Right atrium auricular region (tissue), 2 donors: ENCODE results near the gene IFITM10. TPM values are rescaled to one million over a fixed set of nuclear protein-coding genes. Genes with fewer than 3 reads are reported as not detected.

Experiments
- DNase-seq: peaks from one replicate; pipeline ENCODE4 v3.0.0-alpha.2; 2019; ENCODE audit warnings: low spot score
- H3K27ac ChIP-seq, 2 donors: fragments of 200-600 bp; sonication (generic); 1 replicate in 1 of 2; 2 replicates in 1 of 2; pipeline ENCODE4 v1.5.1; 2016 to 2019
- H3K27me3 ChIP-seq, 2 donors: fragments of 200-600 bp; sonication (generic); one replicate each; pipeline versions ENCODE4 v1.5.1 to v1.6.0; 2017 to 2019
- H3K36me3 ChIP-seq: fragments of 200-600 bp; sonication (generic); one replicate; pipeline ENCODE4 v1.5.1; 2016
- H3K4me1 ChIP-seq, 2 donors: fragments of 200-600 bp; sonication (generic); one replicate each; pipeline versions ENCODE4 v1.5.1 to v1.6.0; 2017 to 2019
- H3K4me3 ChIP-seq, 2 donors: fragments of 200-600 bp; sonication (generic); 1 replicate in 1 of 2; 2 replicates in 1 of 2; pipeline ENCODE4 v1.5.1; 2017 to 2019; ENCODE audit warnings: mild to moderate bottlenecking in 1 of 2, moderate library complexity in 1 of 2
- H3K9me3 ChIP-seq, 2 donors: fragments of 200-600 bp; sonication (generic); one replicate each; pipeline ENCODE4 v1.5.1; 2019
- total RNA-seq, 2 donors: library from RNA; depleted of rRNA; stranded (reverse); fragments of >200 nt; gene quantifications; one replicate each; pipeline ENCODE4 v1.1.0, GENCODE V29; 2016
- TF ChIP-seq, protein P1 (sequence below), 2 donors: fragments of 200-600 bp; sonication (generic); IDR thresholded peaks; one replicate each; pipeline ENCODE4 v1.5.1; 2019; ENCODE audit warnings: antibody characterized with exemption in 2 of 2

The IFITM10 gene
- total RNA-seq, 2 donors from 2014 or later = 0.37 to 0.47 TPM

GRCh38 chr11:1791912-1792311, 41.5 kb upstream of the IFITM10 start:
- no peak overlapping the region for H3K27ac ChIP-seq
- no peaks in the 10 kb centered on the region for H3K9me3 ChIP-seq
- H3K27me3 ChIP-seq = no peaks in the 10 kb centered on the region
- no peaks in the 10 kb centered on the region for H3K4me1 ChIP-seq
- no peak for DNase-seq
- no peak overlapping the region for H3K4me3 ChIP-seq
- TF ChIP-seq, protein P1, sequence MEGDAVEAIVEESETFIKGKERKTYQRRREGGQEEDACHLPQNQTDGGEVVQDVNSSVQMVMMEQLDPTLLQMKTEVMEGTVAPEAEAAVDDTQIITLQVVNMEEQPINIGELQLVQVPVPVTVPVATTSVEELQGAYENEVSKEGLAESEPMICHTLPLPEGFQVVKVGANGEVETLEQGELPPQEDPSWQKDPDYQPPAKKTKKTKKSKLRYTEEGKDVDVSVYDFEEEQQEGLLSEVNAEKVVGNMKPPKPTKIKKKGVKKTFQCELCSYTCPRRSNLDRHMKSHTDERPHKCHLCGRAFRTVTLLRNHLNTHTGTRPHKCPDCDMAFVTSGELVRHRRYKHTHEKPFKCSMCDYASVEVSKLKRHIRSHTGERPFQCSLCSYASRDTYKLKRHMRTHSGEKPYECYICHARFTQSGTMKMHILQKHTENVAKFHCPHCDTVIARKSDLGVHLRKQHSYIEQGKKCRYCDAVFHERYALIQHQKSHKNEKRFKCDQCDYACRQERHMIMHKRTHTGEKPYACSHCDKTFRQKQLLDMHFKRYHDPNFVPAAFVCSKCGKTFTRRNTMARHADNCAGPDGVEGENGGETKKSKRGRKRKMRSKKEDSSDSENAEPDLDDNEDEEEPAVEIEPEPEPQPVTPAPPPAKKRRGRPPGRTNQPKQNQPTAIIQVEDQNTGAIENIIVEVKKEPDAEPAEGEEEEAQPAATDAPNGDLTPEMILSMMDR (IDR thresholded peaks at IDR 0.05) = no peak
- H3K36me3 ChIP-seq = no peaks in the 10 kb centered on the region

GRCh38 chr11:1786466-1786865, 36.1 kb upstream of the IFITM10 start:
- DNase-seq = no peak
- TF ChIP-seq, protein P1 (IDR thresholded peaks at IDR 0.05) = no peak
- H3K9me3 ChIP-seq = no peaks in the 10 kb centered on the region
- H3K27ac ChIP-seq = no peak overlapping the region
- no peaks in the 10 kb centered on the region for H3K36me3 ChIP-seq
- H3K4me3 ChIP-seq = no peak overlapping the region
- no peaks in the 10 kb centered on the region for H3K4me1 ChIP-seq
- H3K27me3 ChIP-seq = no peaks in the 10 kb centered on the region

DNA sequence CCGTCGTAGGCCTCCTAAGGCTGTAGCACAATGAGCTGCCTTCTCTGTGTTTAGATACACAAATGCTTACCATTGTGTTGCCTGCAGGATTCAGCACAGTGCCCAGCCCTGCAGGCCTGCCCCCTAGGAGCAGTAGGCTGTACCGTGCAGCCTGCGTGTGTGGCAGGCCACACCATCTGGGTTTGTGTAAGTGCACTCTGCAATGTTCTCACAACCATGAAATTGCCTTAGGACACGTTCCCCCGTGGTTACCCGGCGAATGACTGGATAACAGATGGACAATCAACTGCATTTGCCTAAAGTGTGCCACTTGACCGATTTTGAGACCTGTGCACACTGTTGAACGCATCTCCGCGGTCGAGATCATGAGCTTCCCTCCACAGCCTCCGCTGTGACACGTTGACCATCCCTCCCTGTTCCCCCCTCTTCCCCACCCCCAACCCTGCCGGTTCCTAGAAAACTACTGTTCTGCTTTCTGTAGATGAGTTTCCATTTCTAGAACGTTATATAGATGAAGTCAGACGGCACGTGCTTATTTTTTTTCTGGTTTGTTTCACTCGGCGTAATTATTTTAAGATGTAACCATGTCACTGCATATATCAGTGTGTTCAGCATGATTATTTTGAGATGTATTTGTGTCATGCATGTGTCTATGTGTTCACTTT, 35.5 kb upstream of the IFITM10 start:
- TF ChIP-seq, protein P1 (IDR thresholded peaks at IDR 0.05) = no peak
- Histone ChIP-seq H3K27ac (no peak overlapping the region), H3K4me3 (no peak overlapping the region)

DNA sequence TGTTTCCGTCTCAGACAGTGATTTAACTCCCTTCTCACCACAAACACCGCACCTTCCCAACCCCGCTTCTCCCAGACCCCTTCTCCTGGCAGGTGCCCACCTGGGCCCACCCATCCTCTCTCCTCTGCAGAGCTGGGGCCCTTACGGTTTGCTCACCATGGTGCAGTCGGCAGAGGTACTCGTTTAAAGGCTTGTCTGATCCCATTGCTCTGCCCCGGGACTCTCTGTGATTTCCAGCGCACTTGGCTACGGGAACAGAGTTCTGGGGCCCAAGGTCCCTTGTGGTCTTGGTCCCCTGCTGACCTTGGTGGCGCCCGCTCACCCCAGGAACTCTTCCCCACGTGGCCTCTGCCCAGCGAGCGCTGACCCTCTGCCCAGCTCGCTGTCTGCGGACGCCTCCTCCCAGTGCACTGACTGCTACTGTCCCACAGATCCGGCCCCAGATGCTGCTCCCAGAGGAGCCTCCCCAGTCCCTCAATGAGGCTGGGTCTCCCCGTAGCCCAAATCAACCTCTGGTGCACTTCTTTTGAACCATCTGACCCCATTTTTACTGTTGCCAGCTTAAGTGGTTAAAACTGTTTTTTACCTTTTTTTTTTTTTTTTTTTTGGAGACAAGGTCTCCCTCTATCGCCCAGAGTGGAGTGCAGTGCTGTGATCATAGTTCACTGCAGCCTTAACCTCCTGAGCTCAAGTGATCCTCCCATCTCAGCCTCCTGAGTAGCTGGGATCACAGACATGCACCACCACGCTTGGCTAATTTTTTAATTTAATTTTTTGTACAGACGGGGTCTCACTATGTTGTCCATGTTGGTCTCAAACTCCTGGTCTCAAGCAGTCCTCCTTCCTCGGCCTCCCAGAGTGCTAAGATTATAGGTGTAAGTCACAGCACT, 34.6 kb upstream of the IFITM10 start:
- no peak for DNase-seq
- no peak overlapping the region for H3K4me3 ChIP-seq
- H3K36me3 ChIP-seq = no peaks in the 10 kb centered on the region
- TF ChIP-seq, protein P1 (IDR thresholded peaks at IDR 0.05) = no peak
- H3K9me3 ChIP-seq = no peaks in the 10 kb centered on the region
- H3K4me1 ChIP-seq = no peaks in the 10 kb centered on the region
- H3K27ac ChIP-seq = no peak overlapping the region
- no peaks in the 10 kb centered on the region for H3K27me3 ChIP-seq

More for the DNA sequence above, 35.5 kb upstream of the IFITM10 start:
- DNase-seq = no peak
- Histone ChIP-seq H3K36me3 (no peaks in the 10 kb centered on the region), H3K27me3 (no peaks in the 10 kb centered on the region), H3K4me1 (no peaks in the 10 kb centered on the region), H3K9me3 (no peaks in the 10 kb centered on the region)

DNA sequence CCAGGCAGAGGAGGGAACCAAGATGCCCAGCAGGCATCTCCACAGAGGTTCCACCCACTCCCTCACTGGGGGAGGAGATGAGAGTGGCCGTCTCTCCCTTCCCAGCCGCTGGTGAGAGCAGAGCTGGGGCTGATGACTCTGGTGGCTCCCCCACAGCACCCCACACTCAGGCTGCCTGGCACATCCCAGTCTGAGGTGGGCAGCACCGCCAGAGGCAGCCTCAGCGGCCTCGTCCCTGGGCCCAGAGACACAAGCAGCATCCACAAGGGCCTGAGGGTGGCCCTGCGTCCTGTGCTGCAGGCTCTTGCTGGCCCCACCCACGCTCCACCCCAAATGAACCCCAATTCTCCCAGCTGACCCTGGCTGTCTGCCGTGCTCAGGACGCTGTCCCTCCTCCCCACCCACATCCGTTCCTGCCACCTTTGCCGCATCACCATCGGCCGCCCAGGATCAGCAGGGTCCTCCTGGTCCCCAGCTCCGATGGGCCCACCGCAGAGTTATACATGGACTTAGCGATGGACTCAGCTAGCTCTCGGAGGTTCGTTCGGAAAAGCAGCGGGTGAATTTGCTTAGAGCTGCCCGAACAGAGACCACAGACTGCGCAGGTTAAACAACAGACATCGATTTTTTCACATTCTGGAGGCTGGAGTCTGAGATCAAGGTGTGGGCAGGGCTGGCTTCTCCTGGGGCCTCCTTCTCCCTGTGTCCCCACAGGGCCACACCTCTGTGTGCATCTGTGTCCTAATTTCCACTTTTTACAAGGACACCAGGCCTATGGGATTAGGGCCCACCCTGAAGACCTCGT, 33.5 kb upstream of the IFITM10 start:
- Histone ChIP-seq H3K27me3 (no peaks in the 10 kb centered on the region), H3K27ac (no peak overlapping the region), H3K9me3 (no peaks in the 10 kb centered on the region), H3K4me3 (no peak overlapping the region), H3K36me3 (no peaks in the 10 kb centered on the region), H3K4me1 (no peaks in the 10 kb centered on the region)
- TF ChIP-seq, protein P1 (IDR thresholded peaks at IDR 0.05) = no peak
- no peak for DNase-seq
